Measurements from ENCODE around the gene SLC4A3.
A peak's percentile ranks its signal among the peaks of the same experiment; 100 is the strongest.

Gene SLC4A3

GRCh38 chr2:219627103-219628100 lies at the start of gene SLC4A3:
TSS of gene SLC4A3 (plus strand) at chr2:219627630. CDS start at chr2:219627993, 363 bp downstream.
- no peak for DNase-seq

- no peak for DNase-seq
Measured at GRCh38 chr2:219578811-219579613, 48.4 kb upstream of the SLC4A3 start.

GRCh38 chr2:219581346-219581745 lies 46.1 kb upstream of the SLC4A3 start:
- DNase-seq, result no peak

- DNase-seq, result no peak
Measured at GRCh38 chr2:219591091-219591490, 36.3 kb upstream of the SLC4A3 start.

- DNase-seq, result no peak
Measured at GRCh38 chr2:219592736-219593135, 34.7 kb upstream of the SLC4A3 start.

GRCh38 chr2:219593154-219593553 lies 34.3 kb upstream of the SLC4A3 start:
- no peak for DNase-seq

GRCh38 chr2:219595256-219595655 lies 32.2 kb upstream of the SLC4A3 start:
- no peak for DNase-seq

GRCh38 chr2:219596954-219597551 lies 30.4 kb upstream of the SLC4A3 start:
- DNase-seq, result no peak

GRCh38 chr2:219597552-219598307 lies 29.7 kb upstream of the SLC4A3 start, which contains the start of gene STK11IP:
TSS of gene STK11IP (plus strand) at chr2:219597857. CDS start at chr2:219598120, 263 bp downstream.
- DNase-seq, result peak; percentile 93

- DNase-seq, result no peak
Measured at GRCh38 chr2:219598308-219599078, 28.9 kb upstream of the SLC4A3 start.

- DNase-seq, result no peak
Measured at GRCh38 chr2:219603771-219604170, 23.7 kb upstream of the SLC4A3 start.

- no peak for DNase-seq
Measured at GRCh38 chr2:219605607-219605954, 21.8 kb upstream of the SLC4A3 start.

GRCh38 chr2:219607931-219608330 lies 19.5 kb upstream of the SLC4A3 start:
- no peak for DNase-seq

- no peak for DNase-seq
Measured at GRCh38 chr2:219608399-219608964, 18.9 kb upstream of the SLC4A3 start.

- DNase-seq, result no peak
Measured at GRCh38 chr2:219609149-219609750, 18.2 kb upstream of the SLC4A3 start.

GRCh38 chr2:219611306-219611705 lies 16.1 kb upstream of the SLC4A3 start:
- DNase-seq, result no peak

- DNase-seq, result no peak
Measured at GRCh38 chr2:219611866-219612576, 15.4 kb upstream of the SLC4A3 start.

- no peak for DNase-seq
Measured at GRCh38 chr2:219612577-219613286, 14.7 kb upstream of the SLC4A3 start.

- DNase-seq, result no peak
Measured at GRCh38 chr2:219613461-219614070, 13.9 kb upstream of the SLC4A3 start.

All from amniotic stem cell (primary cell).